Gastrocnemius medialis (tissue), 4 donors: ENCODE results near the gene PKP1.

ENCODE experiments used
- POLR2A ChIP-seq, 2 donors: fragments of 450-650 bp; IDR thresholded peaks; one replicate each; pipeline ENCODE4 v1.6.1; 2017; ENCODE audit warnings: antibody characterized with exemption in 2 of 2, mild to moderate bottlenecking in 2 of 2, moderate library complexity in 2 of 2
- TF ChIP-seq, protein P1 (sequence below), 5 experiments: fragments of 450-650 bp in 3 of 5; fragments of 200-600 bp in 2 of 5; sonication (generic) in 2 of 5; IDR thresholded peaks in 4 of 5; conservative IDR thresholded peaks in 1 of 5; 1 replicate in 4 of 5; 2 replicates in 1 of 5; pipeline ENCODE4 v1.5.1; 2016 to 2019; ENCODE audit warnings: antibody characterized with exemption in 5 of 5, mild to moderate bottlenecking in 3 of 5, moderate library complexity in 3 of 5

- TF ChIP-seq POLR2A (IDR thresholded peaks at IDR 0.05): no peak
- TF ChIP-seq, protein P1, sequence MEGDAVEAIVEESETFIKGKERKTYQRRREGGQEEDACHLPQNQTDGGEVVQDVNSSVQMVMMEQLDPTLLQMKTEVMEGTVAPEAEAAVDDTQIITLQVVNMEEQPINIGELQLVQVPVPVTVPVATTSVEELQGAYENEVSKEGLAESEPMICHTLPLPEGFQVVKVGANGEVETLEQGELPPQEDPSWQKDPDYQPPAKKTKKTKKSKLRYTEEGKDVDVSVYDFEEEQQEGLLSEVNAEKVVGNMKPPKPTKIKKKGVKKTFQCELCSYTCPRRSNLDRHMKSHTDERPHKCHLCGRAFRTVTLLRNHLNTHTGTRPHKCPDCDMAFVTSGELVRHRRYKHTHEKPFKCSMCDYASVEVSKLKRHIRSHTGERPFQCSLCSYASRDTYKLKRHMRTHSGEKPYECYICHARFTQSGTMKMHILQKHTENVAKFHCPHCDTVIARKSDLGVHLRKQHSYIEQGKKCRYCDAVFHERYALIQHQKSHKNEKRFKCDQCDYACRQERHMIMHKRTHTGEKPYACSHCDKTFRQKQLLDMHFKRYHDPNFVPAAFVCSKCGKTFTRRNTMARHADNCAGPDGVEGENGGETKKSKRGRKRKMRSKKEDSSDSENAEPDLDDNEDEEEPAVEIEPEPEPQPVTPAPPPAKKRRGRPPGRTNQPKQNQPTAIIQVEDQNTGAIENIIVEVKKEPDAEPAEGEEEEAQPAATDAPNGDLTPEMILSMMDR (IDR thresholded peaks at IDR 0.05 in 4 of 5, conservative IDR thresholded peaks at IDR 0.05 in 1 of 5): no peak
These were observed 29.0 kb downstream of the PKP1 start for GRCh38 chr1:201312298-201312697.
